PC-9 (cell line): ENCODE results near the gene OR6V1.

Experiments
- CTCF ChIP-seq: fragments of 200-600 bp; sonication (generic); conservative IDR thresholded peaks from 2 replicates; pipeline ENCODE4 v1.6.1; 2017; ENCODE audit warnings: mixed run types, antibody characterized with exemption, mild to moderate bottlenecking, moderate library complexity
- EZH2 ChIP-seq: fragments of 200-600 bp; sonication (generic); IDR thresholded peaks from 2 replicates; pipeline ENCODE4 v1.8.0; 2017; ENCODE audit warnings: antibody characterized with exemption, low read depth

GRCh38 chr7:143096146-143096545, 44.0 kb downstream of the OR6V1 start:
- TF ChIP-seq CTCF (no peak), EZH2 (no peak)
